ENCODE results near the gene ASXL1.

DNA sequence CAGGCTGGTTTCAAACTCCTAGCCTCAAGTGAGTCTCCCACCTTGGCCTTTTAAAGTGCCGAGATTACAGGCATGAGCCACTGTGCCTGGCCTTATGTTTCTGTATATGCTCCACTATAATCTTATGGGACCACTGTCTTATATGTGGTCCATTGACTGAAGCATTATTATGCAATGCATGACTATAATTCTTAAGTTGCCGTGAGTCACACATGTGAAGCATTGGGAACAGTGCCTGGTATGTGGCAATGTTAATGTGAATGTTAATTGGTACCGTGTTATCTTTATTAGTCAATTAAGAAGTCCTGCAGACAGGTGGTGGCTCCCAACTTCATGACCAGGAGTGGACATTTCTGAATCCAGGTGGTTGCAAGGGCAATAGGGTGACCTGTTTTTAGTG lies 14.7 kb upstream of the ASXL1 start:
- TF ChIP-seq, protein P1, sequence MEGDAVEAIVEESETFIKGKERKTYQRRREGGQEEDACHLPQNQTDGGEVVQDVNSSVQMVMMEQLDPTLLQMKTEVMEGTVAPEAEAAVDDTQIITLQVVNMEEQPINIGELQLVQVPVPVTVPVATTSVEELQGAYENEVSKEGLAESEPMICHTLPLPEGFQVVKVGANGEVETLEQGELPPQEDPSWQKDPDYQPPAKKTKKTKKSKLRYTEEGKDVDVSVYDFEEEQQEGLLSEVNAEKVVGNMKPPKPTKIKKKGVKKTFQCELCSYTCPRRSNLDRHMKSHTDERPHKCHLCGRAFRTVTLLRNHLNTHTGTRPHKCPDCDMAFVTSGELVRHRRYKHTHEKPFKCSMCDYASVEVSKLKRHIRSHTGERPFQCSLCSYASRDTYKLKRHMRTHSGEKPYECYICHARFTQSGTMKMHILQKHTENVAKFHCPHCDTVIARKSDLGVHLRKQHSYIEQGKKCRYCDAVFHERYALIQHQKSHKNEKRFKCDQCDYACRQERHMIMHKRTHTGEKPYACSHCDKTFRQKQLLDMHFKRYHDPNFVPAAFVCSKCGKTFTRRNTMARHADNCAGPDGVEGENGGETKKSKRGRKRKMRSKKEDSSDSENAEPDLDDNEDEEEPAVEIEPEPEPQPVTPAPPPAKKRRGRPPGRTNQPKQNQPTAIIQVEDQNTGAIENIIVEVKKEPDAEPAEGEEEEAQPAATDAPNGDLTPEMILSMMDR (IDR thresholded peaks at IDR 0.05), result no peak
- no peak for TF ChIP-seq POLR2A (IDR thresholded peaks at IDR 0.05)
